Smooth muscle cell (in vitro differentiated cells): Measurements from ENCODE around the gene RBM39. TPM values are rescaled to one million over a fixed set of nuclear protein-coding genes. Genes with fewer than 3 reads are reported as not detected.
"Not testable (repeated sequence)": the region's sequence is repeated elsewhere in the genome, so short reads cannot be mapped to it uniquely, and the experiment has no call there.

Experiments
- DNase-seq: peaks from one replicate; lab custom pipeline; 2025; ENCODE audit not compliant: unreplicated experiment; lab: John Stamatoyannopoulos, UW
- H2AFZ ChIP-seq: fragments of 200-600 bp; sonication (generic); 2 replicates; pipeline ENCODE4 v1.6.0; 2016; ENCODE audit warnings: antibody characterized with exemption, low read depth, mild to moderate bottlenecking
- H3F3A ChIP-seq: fragments of 200-600 bp; sonication (generic); 2 replicates; pipeline ENCODE4 v1.6.0; 2017; ENCODE audit warnings: antibody characterized with exemption, low read depth
- H3K27ac ChIP-seq: fragments of 200-600 bp; sonication (generic); 2 replicates; pipeline ENCODE4 v1.5.1; 2016; ENCODE audit warnings: low read depth, mild to moderate bottlenecking
- H3K27me3 ChIP-seq: fragments of 200-600 bp; sonication (generic); 2 replicates; pipeline ENCODE4 v1.6.1; 2016; ENCODE audit warnings: low read depth, mild to moderate bottlenecking
- H3K36me3 ChIP-seq: fragments of 200-600 bp; sonication (generic); 2 replicates; pipeline ENCODE4 v1.5.1; 2016; ENCODE audit warnings: low read depth
- H3K4me1 ChIP-seq: fragments of 200-600 bp; sonication (generic); 2 replicates; pipeline ENCODE4 v1.5.1; 2016; ENCODE audit warnings: low read depth
- H3K4me2 ChIP-seq: fragments of 200-600 bp; sonication (generic); 2 replicates; pipeline ENCODE4 v1.6.0; 2016; ENCODE audit warnings: mild to moderate bottlenecking
- H3K4me3 ChIP-seq: fragments of 200-600 bp; sonication (generic); 2 replicates; pipeline ENCODE4 v1.5.1; 2016; ENCODE audit warnings: mild to moderate bottlenecking
- H3K79me2 ChIP-seq: fragments of 200-600 bp; sonication (generic); 2 replicates; pipeline ENCODE4 v1.6.0; 2016; ENCODE audit warnings: low read depth, mild to moderate bottlenecking
- H3K9ac ChIP-seq: fragments of 200-600 bp; sonication (generic); 2 replicates; pipeline ENCODE4 v1.6.0; 2016; ENCODE audit warnings: low read depth
- H3K9me3 ChIP-seq: fragments of 200-600 bp; sonication (generic); replicated peaks from 2 replicates; pipeline ENCODE4 v1.5.1; 2016; ENCODE audit warnings: low read depth
- H4K20me1 ChIP-seq: fragments of 200-600 bp; sonication (generic); 2 replicates; pipeline ENCODE4 v1.6.0; 2016; ENCODE audit warnings: low read depth
- CTCF ChIP-seq: fragments of 200-600 bp; sonication (generic); IDR thresholded peaks from 2 replicates; pipeline ENCODE4 v1.5.1; 2017; ENCODE audit warnings: borderline replicate concordance, mild to moderate bottlenecking, antibody characterized with exemption; ENCODE audit not compliant: insufficient read depth, poor library complexity, severe bottlenecking
- WGBS: methylation state at CpG from one replicate; pipeline ENCODE4 v1.1.7; 2016; ENCODE audit warnings: low lambda C conversion rate; 5-methylcytosine and 5-hydroxymethylcytosine counted together
- polyA plus RNA-seq: library from polyadenylated mRNA; unstranded; fragments of >200 nt; fragmentation: Nextera tagmentation; extraction: Ambion mirVana; gene quantifications from 2 replicates; pipeline ENCODE4 v1.2.1, GENCODE V29; 2016
- total RNA-seq: library from RNA; depleted of rRNA; stranded (reverse); fragments of >200 nt; gene quantifications from 2 replicates; pipeline ENCODE4 v1.2.3, GENCODE V29; 2014

RBM39 gene
- total and polyA plus RNA-seq, 2 experiments from 2014 or later, result 139 to 408 TPM

DNA sequence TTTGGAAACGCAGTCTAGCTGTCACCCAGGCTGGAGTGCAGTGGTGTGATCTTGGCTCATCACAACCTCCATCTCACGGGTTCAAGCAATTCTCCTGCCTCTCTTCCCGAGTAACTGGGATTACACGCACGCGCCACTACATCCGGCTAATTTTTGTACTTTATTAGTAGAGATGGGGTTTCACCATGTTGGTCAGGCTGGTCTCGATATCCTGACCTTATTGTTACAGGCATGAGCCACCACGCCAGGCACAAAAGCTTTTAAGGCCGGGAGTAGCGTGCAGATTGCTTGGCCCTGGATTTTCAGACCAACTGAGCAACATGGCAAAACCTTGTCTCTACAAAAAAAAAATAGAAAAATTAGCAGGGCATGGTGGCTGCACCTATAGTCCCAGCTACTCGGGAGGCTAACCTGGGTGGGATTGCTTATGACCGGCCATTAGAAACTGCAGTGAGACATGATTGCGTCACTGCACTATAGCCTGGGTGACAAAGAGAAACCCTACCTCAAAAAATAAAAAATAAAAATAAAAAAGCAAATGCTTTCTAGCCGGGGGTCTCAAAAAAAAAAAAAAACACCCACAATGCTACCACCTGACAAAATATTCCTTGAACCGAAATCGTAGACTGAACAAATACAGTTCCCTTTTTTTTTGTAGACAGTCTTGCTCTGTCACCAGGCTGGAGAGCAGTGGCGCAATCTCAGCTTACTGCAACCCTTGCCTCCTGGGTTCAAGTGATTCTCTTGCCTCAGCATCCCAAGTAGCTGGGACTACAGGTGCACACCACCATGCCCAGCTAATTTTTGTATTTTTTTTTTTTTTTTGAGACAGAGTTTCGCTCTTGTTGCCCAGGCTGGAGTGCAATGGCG lies 15.0 kb downstream of the RBM39 start:
- TF ChIP-seq CTCF, result no peak
- H2AFZ ChIP-seq, result no peak overlapping the region
- no peak for DNase-seq
- H3K4me3 ChIP-seq, result no peak overlapping the region
- peaks cover 58% of the 10 kb centered on the region for H3K36me3 ChIP-seq
- peaks cover 100% of the 10 kb centered on the region for H4K20me1 ChIP-seq
- H3K9ac ChIP-seq, result no peak overlapping the region
- no peak overlapping the region for H3K4me2 ChIP-seq
- H3K27me3 ChIP-seq, result no peaks in the 10 kb centered on the region
- no peak overlapping the region for H3K27ac ChIP-seq
- H3K79me2 ChIP-seq, result peaks cover 97% of the 10 kb centered on the region
- H3F3A ChIP-seq, result peaks cover 18% of the 10 kb centered on the region
- WGBS, result 97% methylated on average over 20 of the region's 20 CpGs
- H3K4me1 ChIP-seq, result peaks cover 11% of the 10 kb centered on the region
- H3K9me3 ChIP-seq, result no peaks in the 10 kb centered on the region

GRCh38 chr20:35724321-35725230 lies 17.5 kb downstream of the RBM39 start:
- H3K4me1 ChIP-seq, result no peaks in the 10 kb centered on the region
- no peaks in the 10 kb centered on the region for H3K9me3 ChIP-seq
- H3K79me2 ChIP-seq, result peaks cover 97% of the 10 kb centered on the region
- peaks cover 30% of the 10 kb centered on the region for H3F3A ChIP-seq
- no peaks in the 10 kb centered on the region for H3K27me3 ChIP-seq
- H2AFZ ChIP-seq, result no peak overlapping the region
- 92% methylated on average over 13 of the region's 13 CpGs for WGBS
- no peak overlapping the region for H3K27ac ChIP-seq
- DNase-seq, result no peak
- H3K4me2 ChIP-seq, result no peak overlapping the region
- no peak overlapping the region for H3K9ac ChIP-seq
- TF ChIP-seq CTCF, result no peak
- no peak overlapping the region for H3K4me3 ChIP-seq
- H4K20me1 ChIP-seq, result peaks cover 100% of the 10 kb centered on the region
- H3K36me3 ChIP-seq, result peaks cover 68% of the 10 kb centered on the region

DNA sequence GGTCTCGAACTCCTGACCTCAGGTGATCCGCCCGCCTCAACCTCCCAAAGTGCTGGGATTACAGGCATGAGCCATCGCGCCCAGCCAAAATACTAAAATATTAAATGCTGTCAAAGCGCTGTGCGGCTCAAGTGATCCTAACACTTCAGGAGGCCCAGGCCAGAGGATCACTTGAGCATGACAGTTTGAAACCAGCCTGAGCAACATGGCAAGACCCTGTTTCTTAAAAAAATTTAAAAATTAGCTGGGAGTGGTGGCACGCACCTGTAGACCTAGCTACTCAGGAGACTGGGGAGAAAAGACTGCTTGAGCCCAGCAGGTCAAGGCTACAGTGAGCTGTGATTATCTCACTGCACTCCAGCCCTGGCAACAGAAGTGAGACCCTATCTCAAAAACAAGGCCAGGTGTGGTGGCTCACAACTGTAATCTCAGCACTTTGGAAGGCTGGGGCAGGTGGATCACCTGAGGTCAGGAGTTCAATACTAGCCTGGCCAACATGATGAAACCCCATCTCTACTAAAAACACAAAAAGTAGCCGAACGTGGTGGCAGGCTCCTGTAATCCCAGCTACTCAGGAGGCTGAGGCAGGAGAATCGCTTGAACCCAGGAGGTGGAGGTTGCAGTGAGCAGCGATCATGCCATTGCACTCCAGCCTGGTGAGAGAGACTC lies 18.3 kb downstream of the RBM39 start:
- Histone ChIP-seq H3K36me3 (peaks cover 65% of the 10 kb centered on the region), H4K20me1 (peaks cover 100% of the 10 kb centered on the region), H3K79me2 (peaks cover 97% of the 10 kb centered on the region), H3F3A (peaks cover 31% of the 10 kb centered on the region)
- not testable (repeated sequence) for DNase-seq, H3K9me3 ChIP-seq, H3K4me1 ChIP-seq, H3K9ac ChIP-seq, H2AFZ ChIP-seq, H3K4me3 ChIP-seq, H3K4me2 ChIP-seq, H3K27ac ChIP-seq, H3K27me3 ChIP-seq
- 98% methylated on average over 12 of the region's 12 CpGs for WGBS

GRCh38 chr20:35723275-35723639 lies 18.8 kb downstream of the RBM39 start:
- H3K79me2 ChIP-seq, result peaks cover 97% of the 10 kb centered on the region
- peaks cover 32% of the 10 kb centered on the region for H3F3A ChIP-seq
- WGBS, result 100% methylated on average over 4 of the region's 4 CpGs
- H3K9me3 ChIP-seq, H3K9ac ChIP-seq, DNase-seq, H3K27ac ChIP-seq, H3K4me2 ChIP-seq, H3K4me3 ChIP-seq, H3K4me1 ChIP-seq, H2AFZ ChIP-seq, H3K27me3 ChIP-seq: not testable (repeated sequence)
- peaks cover 100% of the 10 kb centered on the region for H4K20me1 ChIP-seq
- peaks cover 60% of the 10 kb centered on the region for H3K36me3 ChIP-seq
